Lung (tissue), 12 donors: Measurements from ENCODE around the gene NPM3. TPM values are rescaled to one million over a fixed set of nuclear protein-coding genes. Genes with fewer than 3 reads are reported as not detected.

ENCODE experiments used
- ATAC-seq: fragments of 200-7000 bp; cut with Tn5 transposase; one replicate; pipeline ENCODE4 v1.9.1; 2020; ENCODE audit warnings: moderate number of reproducible peaks; ENCODE audit not compliant: insufficient read depth, low FRiP score
- DNase-seq, 3 donors: peaks; one replicate each; pipeline ENCODE4 v3.0.0-alpha.2; 2013 to 2017
- H3K27ac ChIP-seq, 2 donors: one replicate each; pipeline ENCODE4 v1.5.1; 2013; ENCODE audit warnings: mild to moderate bottlenecking in 2 of 2, moderate library complexity in 2 of 2, control low read depth in 1 of 2, inconsistent platforms in 1 of 2, low read depth in 1 of 2, low read length in 1 of 2
- H3K27me3 ChIP-seq, 3 donors: one replicate each; pipeline ENCODE4 v1.5.1; 2013; ENCODE audit warnings: low read length in 2 of 3; ENCODE audit not compliant: control insufficient read depth in 3 of 3, insufficient read depth in 3 of 3
- H3K36me3 ChIP-seq, 4 donors: one replicate each; pipeline ENCODE4 v1.5.1; 2013; ENCODE audit warnings: low read length in 4 of 4, mild to moderate bottlenecking in 1 of 4, moderate library complexity in 1 of 4; ENCODE audit not compliant: control insufficient read depth in 4 of 4, insufficient read depth in 4 of 4
- H3K4me1 ChIP-seq, 5 donors: one replicate each; pipeline ENCODE4 v1.5.1; 2013; ENCODE audit warnings: low read length in 5 of 5, mild to moderate bottlenecking in 2 of 5, moderate library complexity in 1 of 5; ENCODE audit not compliant: control insufficient read depth in 5 of 5, insufficient read depth in 5 of 5
- H3K4me3 ChIP-seq: one replicate; pipeline ENCODE4 v1.5.1; 2013; ENCODE audit warnings: mild to moderate bottlenecking, control low read depth, moderate library complexity
- H3K9ac ChIP-seq, 2 donors: one replicate each; pipeline ENCODE4 v1.5.1; 2013; ENCODE audit warnings: low read length in 2 of 2, control low read depth in 1 of 2; ENCODE audit not compliant: insufficient read depth in 1 of 2
- H3K9me3 ChIP-seq, 4 donors: one replicate each; pipeline ENCODE4 v1.5.1; 2013; ENCODE audit warnings: low read length in 3 of 4, mild to moderate bottlenecking in 1 of 4, moderate library complexity in 1 of 4; ENCODE audit not compliant: control insufficient read depth in 4 of 4, insufficient read depth in 3 of 4
- WGBS, 2 donors: extraction: QIAGEN DNeasy Blood & Tissue Kit; methylation state at CpG; one replicate each; pipeline ENCODE4 v1.1.7; 2013; 5-methylcytosine and 5-hydroxymethylcytosine counted together
- polyA plus RNA-seq, 2 donors: library from polyadenylated mRNA; stranded (reverse); fragments of 200-250 nt; gene quantifications; one replicate each; pipeline ENCODE4 v1.2.1, GENCODE V29; 2013
- total RNA-seq, 2 donors: library from RNA; depleted of rRNA in 1 of 2; stranded (reverse); fragments of >200 nt in 1 of 2; gene quantifications; one replicate each; pipeline ENCODE4 v1.2.1, GENCODE V29; 2014 to 2021
- TF ChIP-seq, protein P1 (sequence below): IDR thresholded peaks from 2 replicates; pipeline ENCODE4 v1.5.1; 2012; ENCODE audit warnings: mild to moderate bottlenecking; ENCODE audit errors: control extremely low read depth, extremely low read depth
- donor health status: control.
- donor health status: control.
- donor health status: Bipolar disorder and iron deficiency.
- donor health status: healthy.
- donor health status: DM: yes; HTN: yes; CAD: no.

NPM3 gene
- total and polyA plus RNA-seq, 4 donors = 18.1 to 36.3 (median 24.2) TPM

GRCh38 chr10:101816913-101817336 is 33.7 kb upstream of the NPM3 start:
- H3K4me1 ChIP-seq = peaks cover 4 to 30% (median 10%) of the 10 kb centered on the region in 5 donors
- H3K4me3 ChIP-seq = peak overlapping the region; percentile 83
- no peak for ATAC-seq
- peak overlapping the region; percentile 94 to 95 for H3K27ac ChIP-seq
- peaks cover under 1 to 10% (median 4%) of the 10 kb centered on the region in 4 donors for H3K36me3 ChIP-seq
- peak in 1 of 3 donors; percentile 22 for DNase-seq
- H3K27me3 ChIP-seq = no peaks in the 10 kb centered on the region
- H3K9me3 ChIP-seq = no peaks in the 10 kb centered on the region
- peak overlapping the region; percentile 87 to 96 for H3K9ac ChIP-seq
- 1% methylated on average over 14 of the region's 14 CpGs for WGBS, 2 donors
- TF ChIP-seq, protein P1, sequence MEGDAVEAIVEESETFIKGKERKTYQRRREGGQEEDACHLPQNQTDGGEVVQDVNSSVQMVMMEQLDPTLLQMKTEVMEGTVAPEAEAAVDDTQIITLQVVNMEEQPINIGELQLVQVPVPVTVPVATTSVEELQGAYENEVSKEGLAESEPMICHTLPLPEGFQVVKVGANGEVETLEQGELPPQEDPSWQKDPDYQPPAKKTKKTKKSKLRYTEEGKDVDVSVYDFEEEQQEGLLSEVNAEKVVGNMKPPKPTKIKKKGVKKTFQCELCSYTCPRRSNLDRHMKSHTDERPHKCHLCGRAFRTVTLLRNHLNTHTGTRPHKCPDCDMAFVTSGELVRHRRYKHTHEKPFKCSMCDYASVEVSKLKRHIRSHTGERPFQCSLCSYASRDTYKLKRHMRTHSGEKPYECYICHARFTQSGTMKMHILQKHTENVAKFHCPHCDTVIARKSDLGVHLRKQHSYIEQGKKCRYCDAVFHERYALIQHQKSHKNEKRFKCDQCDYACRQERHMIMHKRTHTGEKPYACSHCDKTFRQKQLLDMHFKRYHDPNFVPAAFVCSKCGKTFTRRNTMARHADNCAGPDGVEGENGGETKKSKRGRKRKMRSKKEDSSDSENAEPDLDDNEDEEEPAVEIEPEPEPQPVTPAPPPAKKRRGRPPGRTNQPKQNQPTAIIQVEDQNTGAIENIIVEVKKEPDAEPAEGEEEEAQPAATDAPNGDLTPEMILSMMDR = no peak

GRCh38 chr10:101816376-101816775 is 33.1 kb upstream of the NPM3 start:
- Histone ChIP-seq H3K9me3 (no peaks in the 10 kb centered on the region), H3K9ac (peak overlapping the region in 1 of 2 donors; percentile 96), H3K36me3 (peaks cover 2 to 10% (median 5%) of the 10 kb centered on the region in 4 donors), H3K4me1 (peaks cover 4 to 30% (median 10%) of the 10 kb centered on the region in 5 donors), H3K27me3 (no peaks in the 10 kb centered on the region), H3K4me3 (peak overlapping the region; percentile 63), H3K27ac (no peak overlapping the region)
- TF ChIP-seq, protein P1 = no peak
- ATAC-seq (no peak), DNase-seq (peak in 2 of 3 donors; percentile 49 to 51)
- 0 to 5% methylated on average over 5 of the region's 5 CpGs for WGBS, 2 donors

DNA sequence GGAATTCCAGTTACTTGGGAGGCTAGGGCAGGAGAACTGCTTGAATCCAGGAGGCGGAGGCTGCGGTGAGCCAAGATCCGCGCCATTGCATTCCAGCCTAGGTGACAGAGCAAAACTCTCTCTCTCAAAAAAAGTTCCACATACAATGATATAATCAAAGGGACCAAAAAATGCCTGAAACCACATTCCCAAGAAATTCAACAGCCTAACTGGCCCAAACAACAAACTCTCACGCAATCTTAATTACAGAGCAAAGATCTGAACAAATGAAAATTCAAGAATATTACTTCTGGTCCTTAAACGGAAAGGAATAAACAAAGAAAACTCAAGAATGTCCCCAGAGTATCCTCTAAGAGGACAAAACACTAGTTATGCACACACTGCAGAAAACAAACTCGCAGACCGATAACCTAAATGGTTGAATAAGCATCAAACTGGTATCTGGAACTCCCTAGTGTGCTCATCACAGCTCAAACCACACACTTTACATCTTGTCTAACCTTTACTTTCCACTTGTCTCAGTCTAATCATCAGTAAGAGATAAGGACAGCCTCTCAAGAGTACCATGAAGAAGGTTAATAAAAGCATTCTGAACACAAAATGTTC is 31.3 kb upstream of the NPM3 start:
- ATAC-seq (no peak), DNase-seq (no peak)
- peaks cover 4 to 30% (median 9%) of the 10 kb centered on the region in 5 donors for H3K4me1 ChIP-seq
- H3K4me3 ChIP-seq = no peak overlapping the region
- H3K27me3 ChIP-seq = no peaks in the 10 kb centered on the region
- H3K36me3 ChIP-seq = peaks cover 6 to 24% (median 9%) of the 10 kb centered on the region in 4 donors
- no peaks in the 10 kb centered on the region for H3K9me3 ChIP-seq
- WGBS, 2 donors = 64 to 81% methylated on average over 8 of the region's 8 CpGs
- no peak overlapping the region for H3K9ac ChIP-seq
- H3K27ac ChIP-seq = no peak overlapping the region
- TF ChIP-seq, protein P1 = no peak

DNA sequence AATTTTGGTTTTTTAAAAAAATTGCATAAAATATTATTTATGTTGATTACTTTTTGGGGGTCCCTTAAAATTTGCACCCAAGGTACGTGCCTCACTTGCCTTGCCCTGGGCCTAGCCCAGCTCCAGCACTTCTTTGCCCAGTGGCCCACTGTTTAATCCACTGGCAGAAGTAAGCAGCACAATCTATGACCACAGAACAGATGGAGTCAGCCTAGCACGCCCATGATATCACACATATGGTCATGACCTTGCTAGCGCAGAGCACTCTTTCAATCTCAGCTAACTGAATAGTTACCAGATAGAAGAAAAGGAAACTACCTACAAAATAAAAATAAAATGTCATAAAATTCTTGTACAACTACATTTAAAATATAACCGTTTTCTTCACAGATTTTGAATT is 29.4 kb upstream of the NPM3 start:
- peaks cover 0 to 21% (median 5%) of the 10 kb centered on the region in 5 donors for H3K4me1 ChIP-seq
- H3K4me3 ChIP-seq = no peak overlapping the region
- no peaks in the 10 kb centered on the region for H3K27me3 ChIP-seq
- H3K9me3 ChIP-seq = no peaks in the 10 kb centered on the region
- peaks cover 12 to 36% (median 19%) of the 10 kb centered on the region in 4 donors for H3K36me3 ChIP-seq
- TF ChIP-seq, protein P1 = no peak
- ATAC-seq (no peak), DNase-seq (no peak)
- no peak overlapping the region for H3K9ac ChIP-seq
- no peak overlapping the region for H3K27ac ChIP-seq
- WGBS, 2 donors = 87 to 92% methylated on average over 4 of the region's 4 CpGs
